ENCODE measurements around the gene PTBP3. TPM values are rescaled to one million over a fixed set of nuclear protein-coding genes. Genes with fewer than 3 reads are reported as not detected.

The PTBP3 gene
- total RNA-seq, 1 experiment from 2014 or later: 172 TPM

- Histone ChIP-seq H3K36me3 (ENCODE audit: control insufficient read depth, insufficient read depth, low read length) (no peaks in the 10 kb centered on the region), H3K27me3 (replicated peaks; ENCODE audit: control insufficient read depth, insufficient read depth, low read length) (no peaks in the 10 kb centered on the region), H3K4me3 (ENCODE audit: low read depth, low read length) (peak overlapping the region; percentile 94), H3K9me3 (no peaks in the 10 kb centered on the region), H3K4me1 (peaks cover 39% of the 10 kb centered on the region)
- peak; percentile 94 to 95 for DNase-seq
- Mint-ChIP-seq H3K9me3 (ENCODE audit: unreplicated experiment) (no peaks in the 10 kb centered on the region), H3K4me1 (ENCODE audit: low read depth, unreplicated experiment) (peaks cover 27% of the 10 kb centered on the region), H3K27ac (ENCODE audit: unreplicated experiment) (peak overlapping the region; percentile 95), H3K4me3 (ENCODE audit: unreplicated experiment) (peak overlapping the region; percentile 88), H3K27me3 (ENCODE audit: insufficient read depth, unreplicated experiment) (no peaks in the 10 kb centered on the region), H3K36me3 (ENCODE audit: insufficient read depth, unreplicated experiment) (peaks cover 21% of the 10 kb centered on the region)
- POLR2A ChIA-PET: interaction anchor here (0.6 to 1.9 kb wide), 7 partner anchors 15 to 848 kb away, joined by 3 to 10 read pairs (median 8); partner anchors contain the start of genes HSDL2 and SUSD1
- CTCF ChIA-PET: interaction anchor here (0.6 to 1.7 kb wide), 11 partner anchors 46 to 736 kb away, joined by 3 to 23 read pairs (median 4); partner anchors contain the start of gene HSDL2
- BruUV-seq (replicated peaks): TSS peak; percentile 79
- peak; percentile 52 to 66 for TF ChIP-seq CTCF (IDR thresholded peaks at IDR 0.05; ENCODE audit: insufficient read depth in 1 of 2, low read depth in 1 of 2, low read length in 1 of 2, severe bottlenecking in 1 of 2, unreplicated experiment in 1 of 2)
- intact Hi-C loops (cut with micrococcal nuclease; ENCODE audit: unreplicated experiment): loop anchor here (1.0 to 10.0 kb wide), 6 partner anchors 27 to 891 kb away; partner anchors contain the start of genes FKBP15 and SLC31A1
These were observed 416 bp upstream of the PTBP3 start for GRCh38 chr9:112333639-112334431.

DNA sequence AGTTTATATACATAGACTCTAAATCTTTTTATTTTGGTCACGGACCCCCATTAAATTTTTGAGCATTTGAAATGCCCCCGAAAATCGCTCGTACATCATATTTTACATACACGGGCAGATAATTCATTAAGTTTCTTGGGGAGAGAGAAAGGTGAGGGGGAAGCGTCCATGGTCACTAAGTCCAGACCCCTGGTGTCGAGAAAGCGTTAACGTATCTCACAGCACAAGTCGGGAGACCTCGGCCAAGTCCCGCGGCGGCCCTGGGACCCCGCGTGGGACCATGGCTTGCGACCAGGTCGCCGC, 794 bp downstream of the PTBP3 start:
- Mint-ChIP-seq H3K27ac (ENCODE audit: unreplicated experiment) (peak overlapping the region; percentile 67), H3K9me3 (ENCODE audit: unreplicated experiment) (no peaks in the 10 kb centered on the region), H3K36me3 (ENCODE audit: insufficient read depth, unreplicated experiment) (peaks cover 28% of the 10 kb centered on the region), H3K27me3 (ENCODE audit: insufficient read depth, unreplicated experiment) (no peaks in the 10 kb centered on the region), H3K4me1 (ENCODE audit: low read depth, unreplicated experiment) (peaks cover 20% of the 10 kb centered on the region), H3K4me3 (ENCODE audit: unreplicated experiment) (peak overlapping the region; percentile 88)
- TF ChIP-seq CTCF (IDR thresholded peaks at IDR 0.05; ENCODE audit: insufficient read depth in 1 of 2, low read depth in 1 of 2, low read length in 1 of 2, severe bottlenecking in 1 of 2, unreplicated experiment in 1 of 2): no peak
- ChIA-PET CTCF (interaction anchor here (1.7 kb wide), 1 partner anchor 213 kb away, joined by 9 read pairs; no protein-coding TSS in a partner anchor), POLR2A (interaction anchor here (1.9 kb wide), 1 partner anchor 47 kb away, joined by 10 read pairs; the partner anchor contains the start of gene HSDL2)
- DNase-seq: no peak
- Histone ChIP-seq H3K36me3 (ENCODE audit: control insufficient read depth, insufficient read depth, low read length) (no peaks in the 10 kb centered on the region), H3K9me3 (no peaks in the 10 kb centered on the region), H3K27me3 (replicated peaks; ENCODE audit: control insufficient read depth, insufficient read depth, low read length) (no peaks in the 10 kb centered on the region), H3K4me1 (peaks cover 34% of the 10 kb centered on the region), H3K4me3 (ENCODE audit: low read depth, low read length) (peak overlapping the region; percentile 94)
- BruUV-seq (replicated peaks): no TSS peak
- intact Hi-C loops (cut with micrococcal nuclease; ENCODE audit: unreplicated experiment): loop anchor here (5.0 to 10.0 kb wide), 2 partner anchors 100 to 892 kb away; partner anchors contain the start of genes FKBP15 and SLC31A1

GRCh38 chr9:112332214-112332613, 1.2 kb downstream of the PTBP3 start:
- Mint-ChIP-seq H3K9me3 (ENCODE audit: unreplicated experiment) (no peaks in the 10 kb centered on the region), H3K36me3 (ENCODE audit: insufficient read depth, unreplicated experiment) (peaks cover 28% of the 10 kb centered on the region), H3K4me3 (ENCODE audit: unreplicated experiment) (peak overlapping the region; percentile 88), H3K27ac (ENCODE audit: unreplicated experiment) (peak overlapping the region; percentile 67), H3K4me1 (ENCODE audit: low read depth, unreplicated experiment) (peaks cover 20% of the 10 kb centered on the region), H3K27me3 (ENCODE audit: insufficient read depth, unreplicated experiment) (no peaks in the 10 kb centered on the region)
- Histone ChIP-seq H3K36me3 (ENCODE audit: control insufficient read depth, insufficient read depth, low read length) (no peaks in the 10 kb centered on the region), H3K9me3 (no peaks in the 10 kb centered on the region), H3K27me3 (replicated peaks; ENCODE audit: control insufficient read depth, insufficient read depth, low read length) (no peaks in the 10 kb centered on the region), H3K4me3 (ENCODE audit: low read depth, low read length) (peak overlapping the region; percentile 94), H3K4me1 (peaks cover 31% of the 10 kb centered on the region)
- intact Hi-C loops (cut with micrococcal nuclease; ENCODE audit: unreplicated experiment): loop anchor here (5.0 to 10.0 kb wide), 2 partner anchors 100 to 893 kb away; partner anchors contain the start of genes FKBP15 and SLC31A1
- POLR2A ChIA-PET: no interaction called here
- no peak for DNase-seq
- TF ChIP-seq CTCF (IDR thresholded peaks at IDR 0.05; ENCODE audit: insufficient read depth in 1 of 2, low read depth in 1 of 2, low read length in 1 of 2, severe bottlenecking in 1 of 2, unreplicated experiment in 1 of 2): no peak
- CTCF ChIA-PET: no interaction called here
- TSS peak; percentile 42 for BruUV-seq (replicated peaks)
